Pons (tissue), 1 donor: ENCODE measurements around the gene CCDC34.
"Not testable (repeated sequence)": the region's sequence is repeated elsewhere in the genome, so short reads cannot be mapped to it uniquely, and the experiment has no call there.

Source experiments
- DNase-seq: peaks from one replicate; pipeline ENCODE4 v3.0.0-alpha.2; 2016; ENCODE audit warnings: low spot score

The CCDC34 gene

DNA sequence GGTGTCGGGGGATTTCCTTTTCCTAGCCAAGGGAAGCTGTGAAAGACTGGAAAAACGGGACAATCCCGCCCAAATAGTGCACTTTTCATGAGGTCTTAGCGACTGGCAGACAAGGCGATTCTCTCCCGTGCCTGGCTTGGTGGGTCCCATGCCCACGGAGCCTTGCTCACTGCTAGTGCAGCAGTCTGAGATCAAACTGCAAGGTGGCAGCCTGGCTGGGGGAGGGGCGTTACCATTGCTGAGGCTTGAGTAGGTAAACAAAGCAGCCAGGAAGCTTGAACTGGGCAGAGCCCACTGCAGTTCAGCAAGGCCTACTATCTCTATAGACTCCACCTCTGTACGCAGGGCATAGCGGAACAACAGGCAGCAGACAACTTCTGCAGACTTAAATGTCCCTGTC is 41.7 kb downstream of the CCDC34 start:
- not testable (repeated sequence) for DNase-seq

DNA sequence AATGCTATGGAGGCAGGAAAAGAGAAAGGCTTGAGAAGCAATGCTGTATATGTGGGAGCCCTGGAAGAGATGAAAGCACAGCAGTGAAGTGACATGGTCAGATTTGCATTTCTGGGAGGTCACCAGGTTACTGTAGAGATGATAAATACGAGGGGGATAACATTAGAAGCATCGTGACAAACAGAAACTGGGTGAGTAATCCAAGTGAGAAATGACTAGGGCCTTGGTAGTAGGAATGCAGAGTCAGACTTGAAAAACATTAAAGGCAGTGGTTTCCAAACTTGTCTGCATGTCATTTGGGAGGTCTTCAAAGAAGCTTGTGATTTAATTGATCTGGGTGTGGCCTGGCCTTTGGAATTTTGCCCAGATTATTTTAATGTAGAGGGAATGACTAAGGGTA is 43.9 kb downstream of the CCDC34 start:
- no peak for DNase-seq

- DNase-seq, result no peak
Measured at GRCh38 chr11:27317751-27318150, 45.3 kb downstream of the CCDC34 start.

- DNase-seq, result no peak
Measured at GRCh38 chr11:27315836-27316235, 47.2 kb downstream of the CCDC34 start.

DNA sequence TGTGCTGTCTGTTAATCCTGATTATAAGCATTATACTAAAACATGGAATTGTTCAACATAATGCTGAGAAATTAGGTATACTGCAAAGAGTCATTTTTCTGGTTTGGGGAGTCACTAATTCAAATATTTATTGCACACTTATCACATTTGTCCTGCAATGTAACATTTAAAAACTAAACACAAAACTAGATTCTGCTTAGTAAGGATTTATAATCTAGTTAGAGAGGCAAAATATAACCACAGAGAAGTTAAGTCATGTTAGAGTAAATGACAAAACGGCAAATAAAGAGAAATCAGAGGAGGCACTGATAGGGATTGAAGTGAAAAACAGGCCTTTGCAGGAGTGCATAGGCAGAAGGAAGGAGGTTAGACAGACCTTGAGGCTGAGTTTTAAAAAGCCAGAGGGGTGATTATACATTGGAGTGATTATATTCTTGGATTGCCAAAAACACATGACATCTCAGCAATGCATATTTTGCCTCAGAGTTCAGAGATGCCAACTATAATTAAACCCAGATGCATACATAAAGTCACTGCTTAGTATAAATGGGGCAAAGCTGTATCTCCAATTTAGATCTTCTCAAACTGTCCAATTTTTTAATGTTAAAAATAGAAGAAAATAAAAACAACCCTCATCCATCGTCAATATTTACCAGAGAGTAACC is 49.7 kb downstream of the CCDC34 start:
- DNase-seq, result no peak

DNA sequence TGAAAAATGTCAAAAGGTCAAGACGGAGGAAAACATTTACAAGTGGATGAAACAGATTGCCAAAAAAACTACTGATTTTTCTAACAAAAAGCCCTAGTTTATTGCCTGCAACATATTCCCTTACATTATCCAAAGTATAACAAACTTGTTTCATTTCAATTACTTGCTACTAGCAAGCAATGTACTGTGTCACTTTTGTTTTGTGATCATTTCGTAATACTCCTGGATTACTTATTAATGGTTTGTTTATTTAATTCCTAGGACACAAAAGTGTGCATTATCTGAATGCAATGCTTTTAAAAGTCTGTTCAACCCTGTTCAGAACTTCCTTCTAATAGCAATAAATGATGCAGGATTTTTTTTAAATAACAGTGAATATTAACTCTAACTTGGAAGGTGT is 50.9 kb downstream of the CCDC34 start:
- DNase-seq, result no peak

- no peak for DNase-seq
Measured at GRCh38 chr11:27310707-27311106, 52.3 kb downstream of the CCDC34 start.

DNA sequence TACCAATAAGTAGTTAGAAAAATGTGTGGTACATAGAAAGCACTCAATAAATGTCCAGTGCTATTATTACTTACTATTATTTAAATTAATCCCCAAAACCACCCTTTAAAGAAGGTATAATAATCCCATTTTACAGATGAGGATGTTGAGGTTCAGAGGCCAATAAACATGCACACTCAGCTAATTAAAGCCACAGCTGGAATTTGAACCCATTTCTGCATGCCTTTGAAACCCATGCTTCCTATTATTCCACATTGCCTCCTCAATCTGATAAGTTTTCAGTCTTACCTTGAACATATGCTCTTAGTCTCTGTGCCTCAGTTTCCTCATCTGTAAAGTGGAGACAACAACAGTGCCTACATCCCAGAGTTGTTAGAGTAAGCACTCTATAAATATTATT is 52.8 kb downstream of the CCDC34 start:
- DNase-seq, result no peak

DNA sequence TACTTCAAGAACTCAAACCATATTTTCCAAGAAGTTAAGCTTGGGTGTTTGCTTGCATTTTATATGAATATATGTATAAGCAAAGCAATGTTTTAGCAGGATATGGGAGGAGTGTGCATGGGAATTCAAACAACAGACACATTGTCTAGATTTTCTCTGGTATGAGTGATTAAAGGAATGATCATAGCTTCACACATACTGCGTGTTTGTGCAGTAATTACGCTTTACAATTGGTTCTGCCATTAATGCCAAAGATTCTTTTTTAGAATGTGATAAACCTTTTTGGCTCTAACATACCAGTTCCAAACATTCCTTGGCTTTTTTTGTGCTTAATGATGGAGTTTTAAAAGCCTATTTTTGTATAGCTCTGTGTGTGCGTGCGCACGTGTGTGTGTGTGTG is 54.0 kb downstream of the CCDC34 start:
- DNase-seq, result no peak

DNA sequence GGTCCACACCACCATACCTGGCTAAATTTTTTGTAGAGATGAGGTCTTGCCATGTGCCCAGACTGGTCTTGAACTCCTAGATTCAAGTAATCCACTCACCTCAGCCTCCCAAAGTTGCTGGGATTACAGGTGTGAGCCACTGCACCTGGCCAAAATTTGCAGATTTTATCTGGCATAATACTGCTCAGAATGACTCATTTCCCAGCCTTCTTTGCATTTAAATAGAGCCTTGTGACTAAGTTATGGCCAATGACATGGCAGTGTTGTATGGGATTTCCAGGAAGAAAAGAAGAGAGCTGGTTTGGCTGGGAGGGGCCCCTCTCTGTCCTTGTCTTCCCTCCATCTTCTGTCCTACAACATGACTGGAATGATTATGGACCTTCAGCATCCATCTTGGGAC is 55.8 kb downstream of the CCDC34 start:
- no peak for DNase-seq

GRCh38 chr11:27305751-27306150 is 57.3 kb downstream of the CCDC34 start:
- DNase-seq, result no peak

DNA sequence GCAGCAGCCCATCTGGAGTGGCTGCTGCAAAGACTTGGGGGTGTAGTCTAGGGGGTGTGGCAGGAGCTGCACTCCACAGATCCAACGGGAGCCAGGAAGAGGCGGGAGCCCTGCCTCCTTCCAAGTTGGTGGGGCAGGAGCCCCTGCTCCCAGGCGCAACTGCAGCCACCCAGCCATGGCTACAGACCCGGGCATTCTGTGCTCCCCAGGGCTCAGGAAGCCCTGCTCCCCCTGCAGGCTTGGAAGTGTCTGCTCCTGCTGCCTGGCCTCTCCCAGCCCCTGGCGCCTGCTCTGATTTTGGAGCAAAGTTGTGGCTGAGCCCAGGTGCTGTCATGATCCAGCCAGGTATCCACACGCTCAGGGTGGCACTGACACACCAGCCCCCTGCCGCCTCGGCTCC is 58.5 kb downstream of the CCDC34 start:
- no peak for DNase-seq

GRCh38 chr11:27303903-27304302 is 59.1 kb downstream of the CCDC34 start:
- DNase-seq, result no peak

GRCh38 chr11:27300974-27301373 is 62.0 kb downstream of the CCDC34 start:
- no peak for DNase-seq

DNA sequence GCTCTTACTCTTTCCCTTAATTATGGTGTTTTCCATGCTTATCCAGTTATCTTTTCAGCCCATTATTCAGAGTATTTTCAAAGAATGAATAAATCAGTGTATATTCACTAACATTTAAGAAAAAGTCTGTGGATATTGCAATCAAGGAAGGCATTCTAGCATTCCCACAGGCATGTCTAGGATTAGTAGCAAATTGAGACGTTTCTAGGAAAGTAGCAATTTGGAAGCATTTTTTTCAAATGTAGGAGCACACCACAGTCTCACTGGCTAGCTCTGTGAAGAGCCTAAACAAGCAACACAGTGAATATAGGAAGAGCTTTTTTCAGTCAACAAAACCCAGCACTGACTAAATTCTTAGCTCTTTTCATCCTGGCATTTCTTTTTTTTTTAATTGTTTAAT is 65.4 kb downstream of the CCDC34 start:
- no peak for DNase-seq

DNA sequence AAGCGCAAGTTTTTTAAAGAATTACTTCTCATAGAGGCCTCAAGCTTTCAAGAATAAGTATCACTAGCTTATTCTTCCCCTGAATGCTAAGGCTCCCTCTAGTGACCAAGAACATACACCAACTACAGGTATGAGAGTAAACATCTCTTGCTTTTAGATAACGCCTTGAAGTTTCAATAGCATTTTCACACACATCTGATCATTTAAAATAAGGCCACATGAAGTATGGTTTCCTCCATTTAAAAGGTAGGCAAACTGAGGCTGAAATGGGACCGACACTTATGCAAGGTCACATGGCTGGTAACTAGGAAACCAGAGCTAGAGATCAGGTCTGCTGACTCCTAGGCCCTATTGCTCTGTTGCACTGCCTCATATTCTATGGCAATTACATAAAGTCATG is 66.5 kb downstream of the CCDC34 start:
- no peak for DNase-seq

- DNase-seq, result no peak
Measured at GRCh38 chr11:27295928-27296327, 67.1 kb downstream of the CCDC34 start.

DNA sequence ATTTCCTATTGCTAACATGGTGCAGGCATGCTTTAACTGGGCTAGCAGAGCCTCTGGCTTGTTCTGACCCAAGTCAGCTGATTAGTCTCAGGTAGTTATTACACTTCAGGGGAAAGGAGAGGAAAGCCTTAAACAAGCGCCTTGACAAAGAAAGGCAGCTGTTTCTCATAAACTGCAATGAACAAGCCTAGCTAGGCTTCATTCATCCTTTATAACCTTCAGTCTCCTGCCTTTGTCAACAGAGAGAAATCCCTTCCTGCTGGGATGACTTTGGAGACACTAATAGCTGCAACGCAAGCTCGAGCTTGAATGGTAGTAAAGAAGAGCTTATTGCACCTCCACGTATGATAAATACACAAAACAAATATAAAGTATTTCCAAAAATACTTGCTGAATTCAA is 68.4 kb downstream of the CCDC34 start:
- DNase-seq, result no peak

DNA sequence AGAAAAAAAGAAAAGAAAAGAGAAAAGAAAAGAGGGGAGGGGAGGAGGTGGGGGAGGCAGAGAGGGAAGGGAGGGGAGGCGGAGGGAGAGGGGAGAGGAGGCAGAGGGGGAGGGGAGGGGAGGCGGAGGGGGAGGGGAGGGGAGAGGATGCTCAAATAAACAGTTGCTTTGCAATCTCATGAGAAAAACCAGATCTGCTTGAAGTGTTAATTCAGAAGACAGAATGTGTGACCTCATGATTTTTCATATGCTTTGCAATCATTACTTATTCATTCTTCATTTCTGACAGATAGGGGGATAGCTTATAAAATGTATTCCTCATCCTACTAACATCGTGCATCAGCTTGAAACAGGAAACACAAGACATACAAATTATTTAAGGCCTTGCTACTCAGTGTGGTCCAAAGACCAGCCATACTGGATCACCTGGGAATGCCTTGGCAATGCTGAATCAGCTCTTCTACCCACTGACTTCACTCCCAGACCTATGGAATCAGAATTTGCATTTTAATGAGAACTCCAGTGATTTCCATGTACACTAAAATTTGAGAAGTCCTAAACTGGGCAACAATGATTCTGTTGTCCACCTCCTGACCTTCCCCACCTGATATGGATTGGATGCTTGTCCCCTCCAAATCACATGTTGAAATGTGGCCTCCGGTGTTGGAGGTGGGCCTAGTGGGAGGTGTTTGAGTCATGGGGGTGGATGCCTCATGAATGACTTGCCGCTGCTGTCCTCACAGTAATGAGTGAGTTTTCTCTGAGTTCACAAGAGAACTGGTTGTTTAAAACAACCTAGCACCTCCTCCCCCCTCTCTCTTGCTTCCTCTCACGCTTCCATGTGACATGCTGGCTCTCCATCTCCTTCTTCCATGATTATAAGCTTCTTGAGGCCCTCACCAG is 69.2 kb downstream of the CCDC34 start:
- DNase-seq, result no peak

GRCh38 chr11:27292637-27293010 is 70.4 kb downstream of the CCDC34 start:
- DNase-seq, result no peak

DNA sequence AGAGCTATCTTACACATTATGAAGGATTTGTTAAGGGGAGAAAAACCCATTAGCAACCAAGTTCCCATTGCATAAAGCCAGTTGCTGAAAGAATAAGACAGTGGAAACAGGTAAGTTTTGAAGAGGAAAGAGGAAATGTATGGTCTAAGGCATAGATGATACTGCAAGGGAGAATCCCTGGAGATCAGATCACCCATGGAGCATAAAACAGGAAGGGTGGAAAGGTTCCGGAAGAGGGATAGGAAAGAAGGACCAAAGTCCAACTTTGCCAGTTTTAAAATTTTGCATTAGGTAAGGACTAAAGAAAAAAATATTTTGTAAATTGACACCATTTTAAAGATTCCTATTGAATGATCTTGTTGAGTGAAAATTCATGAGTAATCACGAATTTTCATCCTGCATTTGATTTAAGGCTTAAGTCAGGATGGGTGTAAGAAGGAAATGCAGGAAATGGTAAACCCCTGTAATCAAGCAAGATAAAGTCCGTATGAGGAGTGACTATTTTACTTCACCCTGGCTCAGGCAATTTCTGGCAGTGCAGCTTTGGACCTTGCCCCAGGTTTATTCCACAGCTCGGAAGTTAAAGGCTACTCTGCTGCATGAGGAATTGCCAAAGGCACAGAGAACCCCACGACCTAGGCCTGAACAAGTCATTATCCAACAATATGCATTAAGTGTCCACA is 70.9 kb downstream of the CCDC34 start:
- DNase-seq, result no peak

- no peak for DNase-seq
Measured at GRCh38 chr11:27291302-27291889, 71.6 kb downstream of the CCDC34 start.
